Muscle of leg (tissue), 11 donors: ENCODE data around the gene E2F4. TPM values are rescaled to one million over a fixed set of nuclear protein-coding genes. Genes with fewer than 3 reads are reported as not detected.

Experiments
- DNase-seq: peaks from one replicate; pipeline ENCODE4 v3.0.0; 2013
- H3K27ac ChIP-seq: one replicate; pipeline ENCODE4 v1.5.1; 2013; ENCODE audit warnings: mild to moderate bottlenecking, low read length, control low read depth
- H3K27me3 ChIP-seq: one replicate; pipeline ENCODE4 v1.6.1; 2013; ENCODE audit warnings: low read length; ENCODE audit not compliant: control insufficient read depth, insufficient read depth
- H3K36me3 ChIP-seq: one replicate; pipeline ENCODE4 v1.6.1; 2013; ENCODE audit warnings: low read length; ENCODE audit not compliant: control insufficient read depth, insufficient read depth
- H3K4me1 ChIP-seq: one replicate; pipeline ENCODE4 v1.6.1; 2013; ENCODE audit warnings: low read length; ENCODE audit not compliant: control insufficient read depth, insufficient read depth
- H3K4me3 ChIP-seq: one replicate; pipeline ENCODE4 v1.5.1; 2013; ENCODE audit warnings: low read length, control low read depth
- H3K9me3 ChIP-seq: replicated peaks from 2 replicates; pipeline ENCODE4 v1.6.1; 2013; ENCODE audit warnings: low read depth, low read length; ENCODE audit not compliant: control insufficient read depth
- WGBS: methylation state at CpG from one replicate; pipeline ENCODE4 v1.1.5; 2013; ENCODE audit warnings: missing lambda C conversion rate; ENCODE audit not compliant: insufficient coverage; 5-methylcytosine and 5-hydroxymethylcytosine counted together
- polyA plus RNA-seq, 8 donors: library from polyadenylated mRNA; unstranded; fragments of 120-200 nt; gene quantifications; one replicate each; pipeline versions ENCODE4 v1.2.1 to v1.2.3, GENCODE V29; 2013; ENCODE audit warnings: inconsistent platforms in 1 of 8, low replicate concordance in 1 of 8; ENCODE audit not compliant: insufficient read length in 8 of 8, insufficient read depth in 1 of 8
- total RNA-seq: library from RNA; stranded (reverse); fragments of 120-200 nt; gene quantifications from one replicate; pipeline ENCODE4 v1.2.4, GENCODE V29; 2013

E2F4 gene
- total and polyA plus RNA-seq, 9 donors, result 28.1 to 51.1 (median 45.6) TPM

DNA sequence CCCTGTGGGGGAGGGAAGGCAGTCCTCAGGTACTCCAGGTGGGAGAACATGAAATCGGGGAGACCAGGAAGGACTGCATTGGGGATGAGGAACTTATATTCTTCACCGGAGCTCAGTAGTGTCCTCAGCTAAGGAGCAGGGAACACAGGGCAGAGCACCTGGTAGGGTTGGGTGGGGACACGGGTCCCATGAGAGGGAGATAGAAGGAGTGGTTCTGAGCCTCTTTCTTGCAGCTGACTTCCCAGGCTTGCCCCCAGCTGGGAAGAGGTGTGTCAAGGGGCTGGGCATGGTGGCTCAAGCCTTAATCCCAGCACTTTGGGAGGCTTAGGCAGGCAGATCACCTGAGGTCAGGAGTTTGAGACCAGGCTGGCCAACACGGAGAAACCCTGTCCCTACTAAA is 53.2 kb downstream of the E2F4 start:
- H3K27ac ChIP-seq, result peak overlapping the region; percentile 94
- H3K4me3 ChIP-seq, result no peak overlapping the region
- H3K27me3 ChIP-seq, result peaks cover 21% of the 10 kb centered on the region
- H3K4me1 ChIP-seq, result peaks cover 72% of the 10 kb centered on the region
- WGBS, result 81% methylated on average over 2 of the region's 4 CpGs
- no peaks in the 10 kb centered on the region for H3K9me3 ChIP-seq
- H3K36me3 ChIP-seq, result no peaks in the 10 kb centered on the region
- no peak for DNase-seq

- Histone ChIP-seq H3K27ac (peak overlapping the region; percentile 94), H3K36me3 (no peaks in the 10 kb centered on the region), H3K9me3 (no peaks in the 10 kb centered on the region), H3K4me1 (peaks cover 72% of the 10 kb centered on the region), H3K27me3 (peaks cover 24% of the 10 kb centered on the region), H3K4me3 (peak overlapping the region; percentile 89)
- DNase-seq, result no peak
- 0% methylated on average over 3 of the region's 8 CpGs for WGBS
Observed at GRCh38 chr16:67245674-67246080, 53.7 kb downstream of the E2F4 start.

DNA sequence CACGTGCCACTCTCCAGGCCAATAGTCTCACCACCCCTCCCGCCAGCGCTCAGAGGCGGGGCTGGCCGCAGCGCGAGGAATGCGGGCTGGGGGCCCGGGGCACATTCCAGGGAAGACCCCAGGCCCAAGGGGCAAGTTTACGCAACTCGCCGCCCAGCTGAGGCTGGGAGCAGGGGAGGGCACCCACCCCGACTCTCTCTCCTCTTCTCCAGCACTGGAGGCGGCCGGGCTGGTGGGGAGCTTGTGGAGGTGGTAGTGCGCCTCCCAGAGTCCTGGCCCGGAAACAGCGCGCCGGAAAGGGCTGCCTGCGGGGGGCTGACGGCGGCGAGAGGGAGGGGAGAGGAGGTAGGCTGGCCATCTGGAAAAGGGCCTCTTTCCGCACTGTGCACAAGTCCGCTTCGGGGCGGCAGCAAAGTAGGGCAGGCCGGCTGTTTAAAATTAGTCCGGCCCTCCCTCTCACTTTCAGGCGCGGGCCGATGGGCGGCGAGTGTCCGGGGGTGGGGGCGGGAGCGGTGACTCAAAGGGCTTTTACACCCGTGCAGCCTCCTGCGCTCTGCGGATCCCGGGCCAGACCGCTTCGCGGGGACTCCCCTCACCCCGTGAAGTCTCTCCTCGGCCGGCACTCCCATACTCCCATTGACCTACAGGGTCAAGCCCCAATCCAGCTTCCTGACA is 54.3 kb downstream of the E2F4 start:
- under 1% methylated on average over 21 of the region's 48 CpGs for WGBS
- H3K27me3 ChIP-seq, result peaks cover 24% of the 10 kb centered on the region
- H3K4me1 ChIP-seq, result peaks cover 69% of the 10 kb centered on the region
- peak; percentile 90 for DNase-seq
- no peaks in the 10 kb centered on the region for H3K36me3 ChIP-seq
- H3K4me3 ChIP-seq, result peak overlapping the region; percentile 89
- peak overlapping the region; percentile 94 for H3K27ac ChIP-seq
- no peaks in the 10 kb centered on the region for H3K9me3 ChIP-seq

- peak; percentile 51 for DNase-seq
- peaks cover 24% of the 10 kb centered on the region for H3K27me3 ChIP-seq
- H3K9me3 ChIP-seq, result no peaks in the 10 kb centered on the region
- 0% methylated on average over 24 of the region's 26 CpGs for WGBS
- H3K27ac ChIP-seq, result peak overlapping the region; percentile 94
- H3K4me1 ChIP-seq, result peaks cover 64% of the 10 kb centered on the region
- H3K36me3 ChIP-seq, result no peaks in the 10 kb centered on the region
- H3K4me3 ChIP-seq, result peak overlapping the region; percentile 89
Observed at GRCh38 chr16:67246756-67247191, 54.8 kb downstream of the E2F4 start.

DNA sequence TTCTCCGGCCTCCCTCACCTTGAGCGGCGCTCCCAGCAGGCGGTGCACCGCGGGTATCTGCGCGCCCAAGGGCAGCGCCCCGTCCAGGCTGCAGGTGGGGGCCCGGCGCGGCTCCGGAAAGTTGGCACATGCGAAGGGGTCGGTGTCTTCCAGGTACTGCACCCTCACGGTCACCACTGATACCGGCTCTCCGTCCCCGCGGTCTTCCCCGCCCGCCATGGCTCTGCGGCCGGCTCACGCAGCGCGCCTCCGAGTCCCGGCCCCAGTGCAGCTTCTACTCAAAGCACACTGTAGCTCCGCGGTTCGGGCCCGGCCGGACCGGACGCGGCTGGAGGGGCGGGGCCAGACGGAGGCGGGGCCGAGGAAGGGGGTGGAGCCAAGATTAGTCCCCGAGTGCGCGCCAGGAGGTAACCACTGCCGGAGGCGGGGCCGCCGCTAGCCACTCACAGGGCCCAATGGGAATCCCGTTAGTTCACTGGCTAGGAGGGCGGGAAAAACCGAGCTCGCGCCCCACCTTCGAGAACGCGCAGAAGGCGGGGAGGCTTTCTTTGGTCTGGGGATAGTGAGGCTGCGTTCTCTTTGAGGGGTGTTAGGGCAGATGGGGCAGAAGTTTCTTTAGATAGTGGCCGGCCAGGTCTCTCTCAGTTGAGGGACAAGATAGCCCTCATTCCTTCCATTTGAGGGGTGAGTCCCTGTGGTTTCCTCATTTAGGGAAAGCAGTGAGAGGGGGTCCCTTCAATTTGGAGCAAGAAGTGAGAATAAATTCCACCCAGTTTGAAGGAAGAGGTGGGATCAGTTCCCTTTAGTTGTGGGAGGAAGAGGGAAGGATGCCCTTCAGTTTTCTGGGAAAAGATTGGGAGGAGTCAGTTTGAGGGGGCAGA is 55.5 kb downstream of the E2F4 start, which contains the start of gene FHOD1:
TSS of gene FHOD1 (minus strand) at position 290 of the 881 bp plus-strand sequence. CDS start at position 219, 71 bp downstream.
- H3K4me1 ChIP-seq, result peaks cover 62% of the 10 kb centered on the region

GRCh38 chr16:67248073-67248400 is 56.1 kb downstream of the E2F4 start:
- H3K4me1 ChIP-seq, result peaks cover 65% of the 10 kb centered on the region
- no peak for DNase-seq
- peak overlapping the region; percentile 89 for H3K4me3 ChIP-seq
- H3K27ac ChIP-seq, result peak overlapping the region; percentile 75
- no peaks in the 10 kb centered on the region for H3K36me3 ChIP-seq
- H3K27me3 ChIP-seq, result peaks cover 24% of the 10 kb centered on the region
- no peaks in the 10 kb centered on the region for H3K9me3 ChIP-seq
- 0% methylated on average over 6 of the region's 7 CpGs for WGBS

More for the DNA sequence above, 55.5 kb downstream of the E2F4 start, which contains the start of gene FHOD1:
- WGBS, result under 1% methylated on average over 56 of the region's 60 CpGs
- peak; percentile 98 for DNase-seq
- H3K27me3 ChIP-seq, result peaks cover 24% of the 10 kb centered on the region
- H3K9me3 ChIP-seq, result no peaks in the 10 kb centered on the region
- H3K27ac ChIP-seq, result peak within 1 kb of the TSS; percentile 94
- peak within 1 kb of the TSS; percentile 89 for H3K4me3 ChIP-seq
- no peaks in the 10 kb centered on the region for H3K36me3 ChIP-seq

Other genes with a start within 250 kb of the E2F4 start
- 0.22 TPM for gene CES3, start 230.9 kb upstream of the E2F4 start, total RNA-seq
- gene CES3, start 230.9 kb upstream of the E2F4 start, polyA plus RNA-seq, result 1 to 10 TPM in 1 of 8 donors, under 1 TPM in 7; 0.05 to 1.3 (median 0.34) TPM
- 2.4 TPM for gene CES4A, start 203.6 kb upstream of the E2F4 start, total RNA-seq
- gene CES4A, start 203.6 kb upstream of the E2F4 start, polyA plus RNA-seq, result 1 to 10 TPM; 1.5 to 5.3 (median 3.2) TPM
- 40.7 TPM for gene CBFB, start 163.0 kb upstream of the E2F4 start, total RNA-seq
- gene CBFB, start 163.0 kb upstream of the E2F4 start, polyA plus RNA-seq, result 10 to 100 TPM; 31.6 to 70.3 (median 42.3) TPM
- gene PHAF1, start 82.2 kb upstream of the E2F4 start, total RNA-seq, result 12.9 TPM
- gene PHAF1, start 82.2 kb upstream of the E2F4 start, polyA plus RNA-seq, result 10 to 100 TPM; 16.2 to 22.2 (median 18.1) TPM
- gene B3GNT9, start 41.2 kb upstream of the E2F4 start, total RNA-seq, result 15.6 TPM
- 10 to 100 TPM in 6 of 8 donors, 1 to 10 TPM in 2; 7.7 to 18.8 (median 12.3) TPM for gene B3GNT9, start 41.2 kb upstream of the E2F4 start, polyA plus RNA-seq
- 4.7 TPM for gene TRADD, start 32.2 kb upstream of the E2F4 start, total RNA-seq
- gene TRADD, start 32.2 kb upstream of the E2F4 start, polyA plus RNA-seq, result 1 to 10 TPM; 3.7 to 4.9 (median 4.2) TPM
- 2.1 TPM for gene FBXL8, start 32.2 kb upstream of the E2F4 start, total RNA-seq
- 1 to 10 TPM; 1.2 to 3.1 (median 2.2) TPM for gene FBXL8, start 32.2 kb upstream of the E2F4 start, polyA plus RNA-seq
- 3.0 TPM for gene HSF4, start 27.4 kb upstream of the E2F4 start, total RNA-seq
- gene HSF4, start 27.4 kb upstream of the E2F4 start, polyA plus RNA-seq, result 1 to 10 TPM; 2.1 to 4.7 (median 3.5) TPM
- gene NOL3, start 21.6 kb upstream of the E2F4 start, total RNA-seq, result 14.7 TPM
- gene NOL3, start 21.6 kb upstream of the E2F4 start, polyA plus RNA-seq, result 10 to 100 TPM; 18.4 to 44.7 (median 25.3) TPM
- gene MATCAP1, start 8.2 kb upstream of the E2F4 start, total RNA-seq, result 8.6 TPM
- gene MATCAP1, start 8.2 kb upstream of the E2F4 start, polyA plus RNA-seq, result 10 to 100 TPM; 13.3 to 25.9 (median 21.1) TPM
- 7.6 TPM for gene EXOC3L1, start 2.0 kb upstream of the E2F4 start, total RNA-seq
- gene EXOC3L1, start 2.0 kb upstream of the E2F4 start, polyA plus RNA-seq, result 10 to 100 TPM in 5 of 8 donors, 1 to 10 TPM in 3; 7.6 to 15.5 (median 11.5) TPM
- gene ELMO3, start 7.0 kb downstream of the E2F4 start, total RNA-seq, result 0.80 TPM
- gene ELMO3, start 7.0 kb downstream of the E2F4 start, polyA plus RNA-seq, result 1 to 10 TPM in 6 of 8 donors, under 1 TPM in 2; 0.68 to 3.3 (median 1.4) TPM
- 22.3 TPM for gene TMEM208, start 35.0 kb downstream of the E2F4 start, total RNA-seq
- gene TMEM208, start 35.0 kb downstream of the E2F4 start, polyA plus RNA-seq, result 10 to 100 TPM; 17.5 to 27.1 (median 22.1) TPM
- gene FHOD1, start 55.3 kb downstream of the E2F4 start, total RNA-seq, result 9.7 TPM
- 10 to 100 TPM; 14.6 to 31.1 (median 21.8) TPM for gene FHOD1, start 55.3 kb downstream of the E2F4 start, polyA plus RNA-seq
- 0.40 TPM for gene SLC9A5, start 56.8 kb downstream of the E2F4 start, total RNA-seq
- 1 to 10 TPM in 5 of 8 donors, under 1 TPM in 3; 0.71 to 1.8 (median 1.1) TPM for gene SLC9A5, start 56.8 kb downstream of the E2F4 start, polyA plus RNA-seq
- gene PLEKHG4, start 87.4 kb downstream of the E2F4 start, total RNA-seq, result 13.2 TPM
- 10 to 100 TPM in 4 of 8 donors, 1 to 10 TPM in 4; 7.6 to 12.8 (median 10.1) TPM for gene PLEKHG4, start 87.4 kb downstream of the E2F4 start, polyA plus RNA-seq
- 0.04 TPM for gene KCTD19, start 134.6 kb downstream of the E2F4 start, total RNA-seq
- gene KCTD19, start 134.6 kb downstream of the E2F4 start, polyA plus RNA-seq, result under 1 TPM; 0.09 to 0.44 (median 0.24) TPM
- gene LRRC36, start 134.7 kb downstream of the E2F4 start, total RNA-seq, result 0.22 TPM
- 1 to 10 TPM in 1 of 8 donors, under 1 TPM in 6, not detected in 1; 0.21 to 2.4 (median 0.42) TPM for gene LRRC36, start 134.7 kb downstream of the E2F4 start, polyA plus RNA-seq
- gene TPPP3, start 201.3 kb downstream of the E2F4 start, total RNA-seq, result 230 TPM
- 100 to 1,000 TPM; 387 to 805 (median 592) TPM for gene TPPP3, start 201.3 kb downstream of the E2F4 start, polyA plus RNA-seq
- 20.4 TPM for gene ZDHHC1, start 224.3 kb downstream of the E2F4 start, total RNA-seq
- gene ZDHHC1, start 224.3 kb downstream of the E2F4 start, polyA plus RNA-seq, result 10 to 100 TPM; 19.7 to 42.4 (median 26.0) TPM
- 5.3 TPM for gene HSD11B2, start 239.0 kb downstream of the E2F4 start, total RNA-seq
- 10 to 100 TPM in 1 of 8 donors, 1 to 10 TPM in 7; 3.7 to 14.5 (median 7.9) TPM for gene HSD11B2, start 239.0 kb downstream of the E2F4 start, polyA plus RNA-seq